Skeletal muscle tissue (tissue), 1 donor: ENCODE results near the gene ATXN8OS. TPM values are rescaled to one million over a fixed set of nuclear protein-coding genes. Genes with fewer than 3 reads are reported as not detected.

Experiments used
- total RNA-seq: library from RNA; depleted of rRNA; stranded (reverse); fragments of >200 nt; gene quantifications from one replicate; pipeline ENCODE4 v1.2.3, GENCODE V29; 2014

ATXN8OS gene
- total RNA-seq, 1 donor from 2014 or later, result not detected

Other genes starting within 250 kb of the ATXN8OS start
- gene KLHL1, start 626 bp downstream of the ATXN8OS start, total RNA-seq, result not detected